GM10248 (cell line): ENCODE measurements around the gene SLC6A16.

Source experiments
- CTCF ChIA-PET: fragments of 300-600 bp; sonication (Branson Sonifier 250); formaldehyde crosslinking; extraction: SDS; loops from one replicate; lab custom pipeline; 2021; ENCODE audit warnings: antibody characterized with exemption; lab: Yijun Ruan, JAX
- POLR2A ChIA-PET: fragments of 350-650 bp; sonication (Branson Sonifier 250); formaldehyde crosslinking; extraction: SDS; loops from one replicate; lab custom pipeline; 2020; ENCODE audit warnings: antibody characterized with exemption; lab: Yijun Ruan, JAX
- DNase-seq: peaks from one replicate; pipeline ENCODE4 v3.0.0; 2012; ENCODE audit errors: extremely low spot score
- CTCF ChIP-seq: IDR thresholded peaks from 2 replicates; pipeline ENCODE4 v1.5.1; 2012; ENCODE audit warnings: mild to moderate bottlenecking, low read depth; ENCODE audit errors: extremely low read depth, missing control alignments, control extremely low read depth

Gene SLC6A16

DNA sequence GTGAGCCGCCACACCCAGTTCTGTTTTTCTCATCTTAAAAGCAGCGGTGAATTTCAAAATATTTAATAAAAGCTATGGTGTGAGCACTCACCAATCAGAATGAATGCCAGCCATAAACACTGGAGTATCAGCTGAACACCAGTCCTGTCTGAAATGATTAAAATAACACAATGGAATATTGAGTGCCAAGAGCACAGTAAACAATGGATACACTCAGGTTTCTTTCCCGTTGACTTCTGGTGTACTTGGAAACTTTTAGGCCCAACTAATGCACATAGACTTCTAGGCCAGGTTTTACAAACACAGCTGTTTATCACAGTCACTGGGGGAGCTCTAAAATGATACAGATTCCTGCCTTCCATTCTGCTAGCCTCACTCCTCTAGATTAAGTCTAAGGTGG is 68.3 kb downstream of the SLC6A16 start:
- ChIA-PET POLR2A (no interaction called here), CTCF (interaction anchor here (2.5 kb wide), 1 partner anchor 9 kb away, joined by 10 read pairs; no protein-coding TSS in a partner anchor)
- no peak for DNase-seq
- TF ChIP-seq CTCF, result no peak

GRCh38 chr19:49255674-49256073 is 69.3 kb downstream of the SLC6A16 start:
- no peak for TF ChIP-seq CTCF
- ChIA-PET POLR2A (no interaction called here), CTCF (interaction anchor here (0.7 to 2.5 kb wide), 7 partner anchors 9 to 49 kb away, joined by 3 to 10 read pairs (median 5); no protein-coding TSS in a partner anchor)
- DNase-seq, result no peak

- no peak for TF ChIP-seq CTCF
- POLR2A ChIA-PET, result no interaction called here
- DNase-seq, result no peak
- CTCF ChIA-PET, result interaction anchor here (0.9 kb wide), 1 partner anchor 24 kb away, joined by 4 read pairs; no protein-coding TSS in a partner anchor
Measured at GRCh38 chr19:49249933-49250332, 75.1 kb downstream of the SLC6A16 start.

DNA sequence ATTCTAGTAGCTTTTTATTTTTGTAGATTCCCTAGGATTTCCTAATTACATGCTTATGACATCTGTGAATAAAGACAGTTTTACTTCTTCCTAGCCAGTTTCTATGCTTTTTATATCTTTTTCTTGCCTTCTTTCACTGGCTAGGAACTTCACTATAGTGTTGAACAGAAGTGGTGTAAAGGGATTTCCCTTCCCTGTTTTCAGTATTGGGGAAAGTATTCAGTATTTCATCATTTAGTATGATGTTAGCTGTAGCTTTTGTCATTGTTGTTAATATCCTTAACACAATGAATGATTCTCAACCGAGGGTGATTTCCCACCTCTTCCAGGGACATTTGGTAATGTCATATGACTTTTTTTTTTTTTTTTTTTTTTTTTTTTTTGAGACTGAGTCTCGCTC is 77.3 kb downstream of the SLC6A16 start:
- POLR2A ChIA-PET, result no interaction called here
- CTCF ChIA-PET, result interaction anchor here (1.2 to 1.8 kb wide), 3 partner anchors 8 to 299 kb away, joined by 3 to 4 read pairs (median 4); no protein-coding TSS in a partner anchor
- no peak for TF ChIP-seq CTCF
- DNase-seq, result no peak

DNA sequence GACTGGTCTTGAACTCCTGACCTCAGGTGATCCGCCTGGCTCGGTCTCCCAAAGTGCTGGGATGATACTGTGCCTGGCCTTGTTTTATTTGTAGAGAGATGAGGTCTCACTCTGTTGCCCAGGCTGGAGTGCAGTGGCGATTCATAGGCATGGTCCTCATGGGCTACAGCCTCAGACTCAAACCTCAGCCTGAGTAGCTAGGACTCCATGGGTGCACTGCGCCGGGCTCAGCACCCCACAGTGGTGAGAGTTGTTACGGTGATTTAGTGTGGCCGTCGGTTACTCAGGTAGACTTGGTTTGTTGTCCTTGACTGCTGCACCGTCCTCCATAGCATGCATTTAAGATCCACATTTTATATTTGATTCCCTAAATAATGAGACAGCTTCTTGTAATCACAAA is 80.7 kb downstream of the SLC6A16 start:
- no peak for DNase-seq
- no peak for TF ChIP-seq CTCF
- CTCF ChIA-PET, result interaction anchor here (1.3 to 1.4 kb wide), 2 partner anchors 11 to 13 kb away, joined by 3 read pairs; no protein-coding TSS in a partner anchor
- POLR2A ChIA-PET, result no interaction called here

DNA sequence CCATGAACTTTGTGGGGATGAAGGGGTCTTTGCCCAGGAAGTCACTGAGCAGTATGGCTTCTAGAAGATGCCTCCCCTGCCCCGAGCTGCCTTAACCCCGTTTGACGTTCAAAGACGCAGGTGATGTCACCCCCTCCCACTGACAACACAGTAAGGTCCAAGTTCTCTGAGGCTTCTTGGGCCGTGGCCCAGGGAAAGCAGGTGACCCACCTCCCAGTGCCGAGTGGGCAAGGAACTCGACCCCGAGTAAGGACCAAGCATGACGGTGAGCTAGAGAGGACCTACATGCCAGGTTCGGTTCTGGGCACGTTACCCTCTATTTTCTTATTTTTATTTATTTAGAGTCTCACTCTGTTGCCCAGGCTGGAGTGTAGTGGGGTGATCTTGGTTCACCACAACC is 81.3 kb downstream of the SLC6A16 start:
- DNase-seq, result no peak
- POLR2A ChIA-PET, result no interaction called here
- CTCF ChIA-PET, result interaction anchor here (1.0 to 1.4 kb wide), 2 partner anchors 12 to 18 kb away, joined by 3 to 4 read pairs; no protein-coding TSS in a partner anchor
- TF ChIP-seq CTCF, result no peak
